Gastrocnemius medialis (tissue), 4 donors: Measurements from ENCODE around the gene SMYD3.

Experiments used
- POLR2A ChIP-seq, 2 donors: fragments of 450-650 bp; IDR thresholded peaks; one replicate each; pipeline ENCODE4 v1.6.1; 2017; ENCODE audit warnings: antibody characterized with exemption in 2 of 2, mild to moderate bottlenecking in 2 of 2, moderate library complexity in 2 of 2
- TF ChIP-seq, protein P1 (sequence below), 5 experiments: fragments of 450-650 bp in 3 of 5; fragments of 200-600 bp in 2 of 5; sonication (generic) in 2 of 5; IDR thresholded peaks in 4 of 5; conservative IDR thresholded peaks in 1 of 5; 1 replicate in 4 of 5; 2 replicates in 1 of 5; pipeline ENCODE4 v1.5.1; 2016 to 2019; ENCODE audit warnings: antibody characterized with exemption in 5 of 5, mild to moderate bottlenecking in 3 of 5, moderate library complexity in 3 of 5

DNA sequence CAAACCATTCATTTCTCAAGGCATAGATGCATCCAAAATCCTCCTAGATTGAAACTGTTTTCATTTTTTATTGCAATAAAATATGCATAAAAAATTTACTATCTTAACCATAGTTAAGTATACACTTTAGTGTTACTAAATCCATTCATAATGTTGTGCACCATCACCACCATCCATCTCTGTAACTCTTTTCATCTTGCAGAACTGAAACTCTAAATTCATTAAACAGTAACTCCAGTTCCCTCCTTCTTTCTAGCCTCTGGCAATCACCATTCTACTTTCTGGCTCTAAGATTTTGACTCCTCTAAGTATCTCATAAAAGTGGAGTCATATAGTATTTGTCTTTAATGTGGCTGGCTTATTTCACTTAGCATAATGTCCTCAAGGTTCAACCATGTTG, 236.8 kb downstream of the SMYD3 start:
- TF ChIP-seq POLR2A (IDR thresholded peaks at IDR 0.05) = no peak
- TF ChIP-seq, protein P1, sequence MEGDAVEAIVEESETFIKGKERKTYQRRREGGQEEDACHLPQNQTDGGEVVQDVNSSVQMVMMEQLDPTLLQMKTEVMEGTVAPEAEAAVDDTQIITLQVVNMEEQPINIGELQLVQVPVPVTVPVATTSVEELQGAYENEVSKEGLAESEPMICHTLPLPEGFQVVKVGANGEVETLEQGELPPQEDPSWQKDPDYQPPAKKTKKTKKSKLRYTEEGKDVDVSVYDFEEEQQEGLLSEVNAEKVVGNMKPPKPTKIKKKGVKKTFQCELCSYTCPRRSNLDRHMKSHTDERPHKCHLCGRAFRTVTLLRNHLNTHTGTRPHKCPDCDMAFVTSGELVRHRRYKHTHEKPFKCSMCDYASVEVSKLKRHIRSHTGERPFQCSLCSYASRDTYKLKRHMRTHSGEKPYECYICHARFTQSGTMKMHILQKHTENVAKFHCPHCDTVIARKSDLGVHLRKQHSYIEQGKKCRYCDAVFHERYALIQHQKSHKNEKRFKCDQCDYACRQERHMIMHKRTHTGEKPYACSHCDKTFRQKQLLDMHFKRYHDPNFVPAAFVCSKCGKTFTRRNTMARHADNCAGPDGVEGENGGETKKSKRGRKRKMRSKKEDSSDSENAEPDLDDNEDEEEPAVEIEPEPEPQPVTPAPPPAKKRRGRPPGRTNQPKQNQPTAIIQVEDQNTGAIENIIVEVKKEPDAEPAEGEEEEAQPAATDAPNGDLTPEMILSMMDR (IDR thresholded peaks at IDR 0.05 in 4 of 5, conservative IDR thresholded peaks at IDR 0.05 in 1 of 5) = no peak
